HG02763 (cell line): ENCODE results near the gene SLC44A1.

Experiments used
- ATAC-seq: cut with Tn5 transposase; IDR thresholded peaks from one replicate; pipeline ENCODE4 v1.9.1; 2021; ENCODE audit warnings: mild to moderate bottlenecking, moderate library complexity; ENCODE audit not compliant: unreplicated experiment

The SLC44A1 gene

DNA sequence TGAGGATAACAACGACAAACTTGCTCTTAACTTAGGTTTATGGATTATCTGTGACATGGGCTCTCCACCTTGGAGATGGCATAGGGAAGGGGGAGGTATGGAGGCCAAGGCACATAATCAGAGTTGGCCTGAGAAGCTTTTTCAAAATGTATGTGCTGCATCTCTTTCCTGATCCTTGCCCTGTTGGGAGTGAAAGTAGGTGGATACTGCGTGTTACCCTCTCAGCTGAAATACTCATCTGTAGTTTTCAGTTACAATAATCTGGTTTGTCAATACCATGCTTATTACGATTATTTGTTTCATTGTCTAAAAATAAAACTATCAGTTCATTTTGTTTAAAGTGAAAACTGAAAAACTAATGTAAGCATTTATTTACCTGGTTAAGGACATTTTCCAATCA, 86.7 kb downstream of the SLC44A1 start:
- ATAC-seq: peak; percentile 28

DNA sequence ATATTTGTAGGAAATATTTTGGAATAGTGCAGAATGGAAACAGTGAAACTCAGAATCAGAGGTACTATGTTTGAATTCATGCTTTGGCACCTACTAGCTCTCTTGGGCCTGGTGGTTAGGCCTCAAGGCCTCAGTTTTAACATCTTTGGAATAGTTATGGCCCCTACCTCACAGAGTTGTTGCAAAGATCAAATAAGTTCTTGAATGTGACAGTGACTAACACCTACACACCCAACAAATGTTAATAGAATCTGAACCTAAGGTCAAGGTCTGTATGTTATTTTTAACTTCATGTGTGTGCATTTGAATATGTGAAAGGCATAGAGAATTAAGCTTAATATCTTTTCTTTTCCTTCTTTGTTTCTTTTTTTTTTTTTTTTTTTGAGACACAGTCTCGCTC, 87.3 kb downstream of the SLC44A1 start:
- ATAC-seq: no peak

DNA sequence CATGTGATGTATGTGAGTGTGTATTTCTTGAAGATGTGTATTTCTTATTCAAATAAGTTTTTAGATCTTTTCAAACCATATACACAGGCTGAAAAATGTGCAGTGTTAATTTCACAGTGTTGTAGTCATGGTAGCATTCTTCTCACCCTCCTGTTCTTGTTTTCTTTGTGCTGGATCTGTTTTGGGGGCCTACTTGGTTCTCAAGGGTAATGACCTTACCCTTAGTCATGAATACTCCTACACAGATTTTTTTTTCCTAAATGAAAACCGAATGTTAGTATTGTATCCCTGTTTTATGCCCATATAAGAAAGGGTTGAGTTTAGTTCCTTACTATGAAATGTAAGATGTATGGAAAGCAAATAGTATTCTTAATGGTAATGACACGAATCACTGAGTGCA, 88.0 kb downstream of the SLC44A1 start:
- no peak for ATAC-seq

DNA sequence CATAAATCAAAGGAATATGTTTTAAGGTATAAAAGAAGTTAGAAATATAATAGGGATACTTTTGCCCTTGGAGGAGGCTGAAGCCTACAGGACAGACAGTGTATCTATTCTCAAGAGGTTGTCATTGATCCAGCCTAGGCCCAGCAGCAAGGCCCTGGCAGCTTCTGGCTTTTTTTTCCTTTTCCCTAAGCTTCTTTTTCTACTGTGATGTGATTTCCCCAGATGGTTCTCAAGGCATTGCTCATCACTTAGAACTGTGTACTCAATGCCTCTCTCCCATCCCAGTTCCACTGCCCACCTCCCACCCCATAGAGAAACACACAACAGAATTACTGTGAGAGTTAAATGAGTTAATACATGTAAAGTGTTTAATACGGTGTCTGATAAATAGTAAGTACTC, 88.6 kb downstream of the SLC44A1 start:
- ATAC-seq: no peak

DNA sequence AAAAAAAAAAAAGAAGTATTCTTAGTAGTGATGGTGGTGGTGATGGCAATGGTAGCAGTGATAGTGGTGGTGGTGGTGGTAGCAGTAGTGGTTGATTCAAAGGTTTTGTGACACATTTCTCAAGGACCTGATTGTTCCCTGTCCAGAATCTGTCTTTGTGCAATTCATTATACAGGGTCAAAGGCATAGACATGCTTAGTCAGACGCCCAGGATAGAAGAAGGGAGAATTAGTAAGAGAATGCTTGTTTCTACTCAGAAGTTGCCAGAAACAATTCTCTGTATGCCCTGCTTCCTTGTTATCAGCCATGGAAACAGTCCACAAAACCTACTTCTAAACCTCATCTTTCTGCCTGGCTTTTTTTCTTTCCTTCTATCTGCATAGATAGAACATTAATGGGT, 89.4 kb downstream of the SLC44A1 start:
- ATAC-seq: no peak

DNA sequence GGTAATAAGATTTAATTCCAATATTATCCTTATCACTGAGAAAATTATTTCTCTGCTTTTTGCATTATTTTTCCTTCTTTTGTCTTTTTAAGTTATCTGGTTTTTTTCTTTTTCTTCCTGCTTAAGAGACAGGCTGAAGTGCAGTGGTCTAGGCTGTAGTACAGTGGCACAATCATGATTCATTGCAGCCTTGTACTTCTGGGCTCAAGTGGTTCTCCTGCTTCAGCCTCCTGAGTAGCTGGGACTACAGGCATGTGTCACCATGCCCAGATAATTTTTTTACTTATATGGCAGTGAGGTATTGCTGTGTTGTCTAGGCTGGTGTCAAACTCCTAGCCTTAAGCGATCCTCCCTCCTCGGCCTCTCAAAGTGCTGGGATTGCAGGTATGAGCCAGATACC, 93.9 kb downstream of the SLC44A1 start:
- no peak for ATAC-seq

DNA sequence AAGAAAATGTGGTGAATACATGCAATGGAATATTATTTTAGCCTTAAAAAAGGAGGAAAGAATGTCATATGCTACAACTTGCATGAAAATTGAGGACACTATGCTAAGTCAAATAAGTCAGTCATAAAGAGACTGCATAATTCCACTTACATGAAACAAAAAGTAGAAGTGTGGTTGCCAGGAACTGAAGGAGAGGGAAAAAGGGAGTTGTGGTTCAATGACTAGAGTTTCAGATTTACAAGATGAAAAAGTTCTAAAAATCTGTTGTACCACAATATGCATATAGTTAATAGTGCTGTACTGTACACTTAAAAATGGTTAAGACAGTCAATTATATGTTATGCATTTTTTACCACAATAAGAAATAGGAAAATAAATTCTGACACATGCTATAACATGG, 95.4 kb downstream of the SLC44A1 start:
- ATAC-seq: no peak

DNA sequence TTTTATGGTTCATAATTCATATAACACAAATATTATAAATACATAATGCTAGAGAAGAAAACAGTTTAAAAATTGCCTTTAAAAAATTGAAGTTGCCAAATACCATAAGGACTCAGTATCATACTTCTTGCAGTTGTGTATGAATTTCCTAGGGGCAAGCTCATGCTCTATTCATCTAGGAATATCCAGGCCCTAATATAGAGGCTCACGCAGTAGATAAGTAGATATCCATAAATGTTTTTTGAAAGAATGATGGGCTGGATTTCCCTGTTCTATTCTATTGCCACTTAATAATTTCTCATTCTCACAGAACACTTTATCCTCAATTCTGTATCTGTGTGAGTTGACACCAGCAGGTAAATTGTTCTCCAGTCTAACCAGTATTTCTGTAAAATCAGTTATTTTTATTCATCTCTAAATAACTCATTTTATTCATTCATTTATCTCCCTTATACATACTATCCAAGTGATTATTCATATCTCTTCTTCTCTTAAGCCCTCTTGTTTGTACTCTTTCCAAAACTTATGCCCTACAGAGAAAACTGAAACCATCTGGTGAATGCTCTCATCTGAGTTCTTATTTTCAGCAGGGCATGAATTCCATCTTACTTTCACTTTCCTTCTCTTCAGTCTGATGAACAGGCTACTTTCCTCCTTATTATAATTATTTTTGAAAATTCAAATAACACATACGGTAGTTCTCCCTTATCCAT, 97.1 kb downstream of the SLC44A1 start:
- peak; percentile 58 for ATAC-seq

DNA sequence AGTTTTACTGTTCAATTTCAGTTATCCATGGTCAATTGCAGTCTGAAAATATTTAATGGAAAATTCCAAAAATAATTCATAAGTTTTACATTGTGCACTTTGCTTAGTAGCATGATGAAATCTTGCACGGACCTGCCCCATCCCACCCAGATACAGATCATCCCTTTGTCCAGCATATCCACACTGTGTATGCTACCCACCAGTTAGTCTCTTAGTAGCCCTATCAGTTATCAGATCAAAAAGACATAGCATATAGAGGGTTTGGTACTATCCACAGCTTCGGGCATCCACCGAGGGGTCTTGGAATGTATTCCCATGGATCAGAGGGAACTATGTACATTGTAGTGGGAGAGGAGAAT, 97.7 kb downstream of the SLC44A1 start:
- ATAC-seq: no peak

DNA sequence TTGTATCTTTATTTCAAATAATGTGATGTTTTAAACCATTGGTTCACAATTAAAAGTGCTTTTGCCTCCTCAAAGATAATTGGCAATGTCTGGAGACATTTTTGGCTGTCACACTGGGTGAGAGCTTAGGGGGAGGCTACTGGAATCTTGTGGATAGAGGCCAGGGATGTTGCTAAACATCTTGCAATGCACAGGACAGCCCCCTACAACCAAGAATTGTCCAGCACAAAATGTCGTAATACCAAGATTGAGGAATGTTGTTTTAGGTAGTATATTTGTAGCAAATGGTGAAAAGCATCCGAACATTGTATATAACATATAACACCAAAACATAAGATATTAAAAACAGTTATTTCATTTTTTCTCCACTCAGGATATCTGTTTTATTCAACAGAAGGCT, 99.8 kb downstream of the SLC44A1 start:
- no peak for ATAC-seq

DNA sequence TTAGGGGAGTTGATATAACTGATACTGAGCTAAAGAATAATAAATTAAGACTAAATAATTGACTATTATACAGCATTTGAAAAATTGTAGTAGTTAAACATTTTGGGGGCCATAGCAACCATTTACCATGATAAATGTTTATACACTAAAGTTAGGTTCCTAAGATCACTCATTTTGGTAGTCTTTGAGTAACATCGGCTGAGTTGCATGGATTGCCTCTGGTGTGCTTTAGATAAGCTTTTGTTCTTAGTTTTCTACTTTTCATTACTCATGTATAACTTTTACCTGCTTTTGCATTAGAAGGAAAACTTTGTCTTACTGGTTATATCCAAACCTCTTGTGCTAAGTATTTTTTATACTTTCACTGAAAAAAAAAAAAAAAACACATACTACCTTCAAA, 101.2 kb downstream of the SLC44A1 start:
- ATAC-seq: no peak

DNA sequence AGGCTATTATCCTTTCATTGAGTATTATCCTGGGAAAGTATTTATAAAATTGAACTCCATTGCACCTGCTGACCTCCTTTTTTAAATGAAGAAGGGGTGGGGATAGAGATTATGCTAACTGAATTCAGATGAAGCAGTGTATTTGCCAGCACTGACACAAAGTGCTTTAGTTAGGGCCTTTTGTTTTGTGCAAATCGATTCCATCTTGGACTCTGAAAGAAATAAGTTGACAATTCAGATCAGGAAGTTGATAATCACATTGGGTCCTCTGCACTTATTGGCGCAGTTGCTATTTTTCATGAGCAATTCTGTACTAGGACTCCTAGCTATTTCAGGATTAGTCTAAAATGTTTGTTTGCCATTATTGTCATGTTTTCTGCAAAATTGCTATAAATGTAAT, 101.8 kb downstream of the SLC44A1 start:
- no peak for ATAC-seq

DNA sequence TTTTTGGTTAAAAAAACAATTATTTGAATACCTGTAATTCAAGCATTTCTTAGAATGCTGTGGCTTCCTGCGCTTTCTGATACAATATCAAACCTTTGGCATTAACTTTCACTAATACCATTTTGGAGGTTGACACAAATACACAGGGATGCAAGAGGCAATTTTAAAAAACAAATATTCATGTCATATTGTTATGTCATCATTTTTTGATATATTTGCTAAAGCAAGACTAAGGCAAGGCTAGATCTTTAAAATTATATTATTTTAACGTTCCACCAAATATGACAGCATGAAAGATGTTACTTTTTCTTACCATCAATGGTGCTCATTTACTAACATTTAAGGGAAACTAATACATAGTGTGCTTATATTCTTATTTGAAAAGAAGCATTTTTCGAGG, 110.0 kb downstream of the SLC44A1 start:
- ATAC-seq: no peak

DNA sequence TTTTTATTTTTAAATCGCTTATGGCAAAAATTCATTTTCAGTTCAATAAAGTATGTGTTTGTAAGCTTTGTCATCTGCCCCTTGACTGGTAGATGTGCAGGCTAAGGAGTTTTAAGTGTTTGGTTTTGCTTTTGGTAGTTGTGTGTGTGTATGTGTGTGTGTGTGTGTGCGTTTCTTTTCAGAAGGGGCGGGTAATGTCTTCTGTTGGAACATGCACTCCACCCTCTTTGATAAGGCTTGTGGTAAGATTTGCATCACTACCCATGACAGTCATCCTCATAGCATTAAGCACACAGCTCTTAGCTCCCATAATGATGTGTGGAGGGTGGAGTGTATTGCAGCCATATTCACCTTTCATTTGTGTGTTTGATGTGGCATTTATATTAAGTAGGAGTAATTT, 111.3 kb downstream of the SLC44A1 start:
- ATAC-seq: peak; percentile 36

DNA sequence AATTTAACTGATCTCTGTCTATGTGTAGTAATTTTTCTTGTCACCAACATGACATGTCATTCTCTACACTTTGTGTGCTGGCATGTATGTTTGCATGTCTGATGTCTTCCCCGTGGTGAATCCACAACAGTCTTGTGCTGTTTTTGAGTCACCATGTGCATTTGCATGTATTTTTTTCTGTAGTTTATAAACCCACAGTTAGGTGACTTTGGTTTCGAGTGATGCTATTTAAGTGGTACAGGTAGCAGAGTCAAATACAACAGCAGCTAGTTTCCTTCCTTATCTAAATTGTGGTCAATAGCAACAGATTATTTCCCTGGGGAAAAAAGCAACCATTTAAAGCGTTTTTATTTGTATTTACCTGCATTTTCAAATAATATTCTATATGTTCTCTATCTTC, 113.5 kb downstream of the SLC44A1 start:
- ATAC-seq: peak; percentile 89

DNA sequence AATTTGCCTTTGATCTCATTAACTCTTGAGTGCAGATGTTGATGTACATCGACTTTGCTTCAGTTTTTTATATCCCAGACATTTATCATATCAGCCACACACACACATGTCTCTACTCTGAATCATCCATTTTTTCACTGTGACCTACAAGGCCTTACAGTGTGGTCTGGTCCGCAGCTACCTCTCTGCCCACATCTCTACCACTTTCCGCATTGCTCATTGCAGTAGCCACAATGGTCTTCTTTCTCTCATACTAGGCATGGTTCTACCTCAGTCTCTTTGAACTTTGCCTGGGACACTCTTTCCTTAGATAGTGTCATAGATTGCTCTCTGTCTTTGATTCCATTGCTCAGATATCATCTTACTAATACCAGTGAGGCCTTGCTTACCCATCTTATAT, 115.4 kb downstream of the SLC44A1 start:
- ATAC-seq: peak; percentile 40

DNA sequence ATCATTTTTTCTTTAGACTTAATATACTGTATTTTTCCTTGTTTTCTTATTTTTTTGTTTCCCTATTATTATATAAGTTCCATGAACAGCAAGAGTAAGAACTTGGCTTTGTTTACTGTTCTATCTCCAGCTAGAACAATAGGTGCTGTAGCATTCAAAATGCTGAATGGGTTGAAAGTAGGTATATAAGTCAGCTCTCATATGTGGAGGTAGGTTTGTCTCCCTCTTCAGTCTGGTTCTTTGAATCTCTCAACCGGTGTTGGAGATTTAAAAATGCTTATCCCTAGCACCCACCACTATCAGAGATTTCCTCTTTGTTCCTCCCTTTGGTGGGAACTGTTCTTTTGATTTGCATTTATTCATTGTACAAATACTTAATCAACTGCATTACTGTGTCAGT, 115.9 kb downstream of the SLC44A1 start:
- ATAC-seq: no peak

DNA sequence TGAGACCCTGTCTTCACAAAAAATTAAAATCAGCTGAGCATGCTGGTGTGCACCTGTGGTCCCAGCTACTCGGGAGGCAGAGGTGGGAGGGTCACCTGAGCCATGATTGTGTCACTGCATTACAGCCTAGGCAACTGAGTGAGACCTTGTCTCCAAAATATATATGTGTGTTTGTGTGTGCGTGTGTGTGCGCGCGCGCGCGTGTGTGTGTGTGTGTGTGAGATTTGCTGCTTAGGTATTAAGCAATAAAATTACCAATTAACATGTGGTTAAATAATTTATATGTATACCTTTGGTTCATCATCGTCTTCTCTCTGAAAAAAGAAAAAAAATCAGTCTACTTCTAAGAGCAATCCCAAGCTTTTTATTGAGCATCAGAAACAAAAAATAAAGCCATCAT, 117.4 kb downstream of the SLC44A1 start:
- no peak for ATAC-seq

DNA sequence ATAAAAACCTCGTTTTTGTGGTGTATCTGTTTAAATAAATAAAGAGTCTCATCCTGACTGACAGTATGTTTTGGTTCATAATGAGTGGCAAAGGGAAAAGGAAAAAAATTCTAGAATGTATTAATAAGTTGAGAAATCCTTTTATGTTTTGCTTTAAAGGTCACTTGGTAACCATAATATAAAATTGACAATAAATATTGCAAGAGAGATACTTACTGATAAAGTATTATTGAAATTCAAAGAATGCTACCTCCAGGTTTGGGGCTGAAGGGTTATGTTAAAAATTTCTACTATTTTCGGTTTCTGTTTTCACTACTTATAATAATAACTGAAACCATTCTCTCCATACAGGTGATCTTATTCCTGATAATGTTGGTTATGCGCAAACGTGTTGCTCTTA, 118.0 kb downstream of the SLC44A1 start:
- no peak for ATAC-seq

DNA sequence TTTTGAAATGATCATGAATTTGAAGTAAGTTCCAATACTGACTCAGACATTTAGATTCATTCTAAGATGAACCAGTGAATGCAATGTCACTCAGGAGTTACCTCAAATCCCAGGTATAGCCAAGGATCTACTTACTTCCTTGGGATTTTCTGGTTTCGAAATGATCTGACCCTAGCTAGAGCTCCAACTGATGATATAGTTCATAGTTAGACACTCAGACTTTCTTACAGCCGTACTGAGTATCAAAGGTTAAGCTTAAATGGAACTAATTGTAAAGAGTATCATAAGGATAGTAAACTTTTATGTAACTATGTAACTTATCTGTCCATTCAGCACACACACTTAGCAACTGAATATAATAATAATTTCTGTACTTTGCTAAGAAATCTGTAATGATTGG, 119.4 kb downstream of the SLC44A1 start:
- no peak for ATAC-seq

DNA sequence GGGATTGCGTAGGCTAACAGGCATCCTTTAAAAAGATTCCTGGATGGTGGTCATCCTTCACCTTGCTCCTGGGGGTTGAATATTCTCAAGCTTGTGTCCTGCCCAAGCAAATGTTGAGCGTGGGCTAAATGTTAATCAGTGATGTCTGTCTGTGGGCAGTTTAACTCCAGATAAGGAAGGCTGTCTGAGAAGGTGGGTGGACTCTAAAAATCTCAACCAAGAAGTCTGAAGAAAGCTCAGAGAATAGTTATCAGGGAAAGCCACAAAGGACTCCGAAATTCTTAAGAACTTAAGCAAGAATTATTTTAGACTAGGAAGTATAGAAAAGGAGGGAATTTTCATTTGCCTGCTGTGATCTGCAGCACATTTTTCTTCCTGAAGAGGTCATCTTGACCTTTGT, 125.5 kb downstream of the SLC44A1 start:
- ATAC-seq: no peak

DNA sequence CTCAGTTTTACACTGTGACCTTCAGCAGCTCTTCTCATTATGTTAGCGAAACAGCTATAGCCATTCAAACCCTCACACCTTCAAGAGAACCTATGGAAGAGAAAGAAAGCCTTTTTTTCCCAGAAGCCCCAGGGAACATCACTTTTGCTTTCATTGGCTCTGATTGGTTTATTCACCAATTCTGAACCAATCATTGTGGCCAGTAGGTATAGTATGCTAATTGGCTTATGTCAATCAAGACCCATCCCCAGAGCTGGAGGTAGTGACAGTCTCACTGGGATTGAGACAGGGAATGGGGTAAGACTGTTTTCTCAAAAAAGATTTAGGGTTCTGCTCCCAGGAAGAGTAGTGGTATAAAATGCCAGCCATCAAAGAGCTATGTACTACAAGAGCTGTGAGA, 129.3 kb downstream of the SLC44A1 start:
- no peak for ATAC-seq

DNA sequence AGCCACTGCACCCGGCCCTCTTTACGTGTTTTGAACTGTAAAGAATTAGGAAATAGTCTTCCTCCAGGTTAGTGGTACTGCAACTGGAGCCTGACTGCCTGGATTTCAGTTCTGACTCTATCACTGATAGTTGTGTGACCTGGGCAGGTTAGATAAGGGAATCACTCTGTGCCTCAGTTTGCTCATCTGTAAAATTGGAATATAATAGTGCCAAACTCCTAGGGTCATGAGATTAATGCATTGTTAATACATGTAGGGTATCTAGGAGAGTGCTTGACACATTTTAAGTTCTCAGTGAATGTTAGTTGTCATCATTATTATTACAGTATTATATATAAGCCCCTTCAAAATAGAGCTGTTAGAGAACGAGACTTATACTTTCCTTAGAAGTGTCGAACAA, 130.9 kb downstream of the SLC44A1 start:
- ATAC-seq: no peak

DNA sequence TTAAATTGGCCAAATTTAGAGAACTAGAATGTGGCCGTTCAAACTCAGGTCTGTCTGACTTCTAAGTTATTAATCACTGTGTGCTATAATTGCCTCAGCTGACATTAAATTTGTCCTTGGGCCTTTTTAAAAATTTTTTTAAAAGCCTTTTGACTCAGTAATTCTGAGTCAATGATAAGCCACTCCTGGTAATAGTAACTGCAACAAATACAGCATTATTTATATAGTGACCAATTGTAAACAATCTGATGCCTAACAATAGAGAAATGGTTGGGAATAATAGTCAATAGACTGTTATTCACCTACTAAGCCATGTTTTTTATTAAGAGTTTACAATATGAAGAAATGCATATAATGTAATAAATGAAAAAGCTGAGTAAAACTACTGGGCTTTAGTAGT, 132.4 kb downstream of the SLC44A1 start:
- ATAC-seq: no peak
